ENCODE measurements around the gene AAGAB.
"Not testable (repeated sequence)": the region's sequence is repeated elsewhere in the genome, so short reads cannot be mapped to it uniquely, and the experiment has no call there.

- TF ChIP-seq CTCF, EP300 (IDR thresholded peaks at IDR 0.05): not testable (repeated sequence)
Measured at GRCh38 chr15:67258412-67258811, 4.0 kb upstream of the AAGAB start.
